Lower leg skin (tissue), 3 donors: ENCODE measurements around the gene ZNF138.

Experiments
- POLR2A ChIP-seq, 2 donors: fragments of 450-650 bp; IDR thresholded peaks; one replicate each; pipeline ENCODE4 v1.6.1; 2016 to 2017; ENCODE audit warnings: antibody characterized with exemption in 2 of 2, mild to moderate bottlenecking in 1 of 2, moderate library complexity in 1 of 2
- TF ChIP-seq, protein P1 (sequence below), 3 donors: fragments of 450-650 bp; IDR thresholded peaks; one replicate each; pipeline ENCODE4 v1.5.1; 2016; ENCODE audit warnings: antibody characterized with exemption in 3 of 3, mild to moderate bottlenecking in 3 of 3, moderate library complexity in 2 of 3

GRCh38 chr7:64874114-64874513 is 79.9 kb downstream of the ZNF138 start:
- TF ChIP-seq, protein P1, sequence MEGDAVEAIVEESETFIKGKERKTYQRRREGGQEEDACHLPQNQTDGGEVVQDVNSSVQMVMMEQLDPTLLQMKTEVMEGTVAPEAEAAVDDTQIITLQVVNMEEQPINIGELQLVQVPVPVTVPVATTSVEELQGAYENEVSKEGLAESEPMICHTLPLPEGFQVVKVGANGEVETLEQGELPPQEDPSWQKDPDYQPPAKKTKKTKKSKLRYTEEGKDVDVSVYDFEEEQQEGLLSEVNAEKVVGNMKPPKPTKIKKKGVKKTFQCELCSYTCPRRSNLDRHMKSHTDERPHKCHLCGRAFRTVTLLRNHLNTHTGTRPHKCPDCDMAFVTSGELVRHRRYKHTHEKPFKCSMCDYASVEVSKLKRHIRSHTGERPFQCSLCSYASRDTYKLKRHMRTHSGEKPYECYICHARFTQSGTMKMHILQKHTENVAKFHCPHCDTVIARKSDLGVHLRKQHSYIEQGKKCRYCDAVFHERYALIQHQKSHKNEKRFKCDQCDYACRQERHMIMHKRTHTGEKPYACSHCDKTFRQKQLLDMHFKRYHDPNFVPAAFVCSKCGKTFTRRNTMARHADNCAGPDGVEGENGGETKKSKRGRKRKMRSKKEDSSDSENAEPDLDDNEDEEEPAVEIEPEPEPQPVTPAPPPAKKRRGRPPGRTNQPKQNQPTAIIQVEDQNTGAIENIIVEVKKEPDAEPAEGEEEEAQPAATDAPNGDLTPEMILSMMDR (IDR thresholded peaks at IDR 0.05): no peak
- no peak for TF ChIP-seq POLR2A (IDR thresholded peaks at IDR 0.05)
